CD4-positive, CD25-positive, alpha-beta regulatory T cell (primary cell): ENCODE results near the gene RAP1GAP2. TPM values are rescaled to one million over a fixed set of nuclear protein-coding genes. Genes with fewer than 3 reads are reported as not detected.

Experiments used
- ATAC-seq, 2 donors: fragments of 150-1000 bp; cut with Tn5 transposase; one replicate each; pipeline ENCODE4 v1.10.0; 2021; ENCODE audit warnings: low read depth in 2 of 2, moderate number of reproducible peaks in 2 of 2, moderate library complexity in 1 of 2
- DNase-seq, 3 donors: peaks; one replicate each; pipeline versions ENCODE4 v3.0.0 to v3.0.0-alpha.2; 2012 to 2022; ENCODE audit warnings: mixed read lengths in 1 of 3
- H3K27ac ChIP-seq: one replicate; pipeline ENCODE4 v1.7.0; 2013; ENCODE audit warnings: mild to moderate bottlenecking, low read length; ENCODE audit not compliant: insufficient read depth, poor library complexity, severe bottlenecking
- H3K27me3 ChIP-seq: one replicate; pipeline ENCODE4 v1.7.0; 2013; ENCODE audit warnings: low read length; ENCODE audit not compliant: control insufficient read depth, insufficient read depth
- H3K36me3 ChIP-seq: one replicate; pipeline ENCODE4 v1.7.0; 2013; ENCODE audit warnings: mild to moderate bottlenecking, low read length, moderate library complexity; ENCODE audit not compliant: control insufficient read depth, insufficient read depth
- H3K4me1 ChIP-seq: 2 replicates; pipeline ENCODE4 v1.7.0; 2013; ENCODE audit warnings: mild to moderate bottlenecking, low read length; ENCODE audit not compliant: insufficient read depth, control insufficient read depth, poor library complexity, severe bottlenecking
- H3K4me3 ChIP-seq: one replicate; pipeline ENCODE4 v1.7.0; 2013; ENCODE audit warnings: low read depth, mild to moderate bottlenecking, low read length, moderate library complexity
- H3K9me3 ChIP-seq, 2 experiments: 1 replicate in 1 of 2; 2 replicates in 1 of 2; pipeline ENCODE4 v1.7.0; 2013; ENCODE audit warnings: low read length in 2 of 2, mild to moderate bottlenecking in 1 of 2, moderate library complexity in 1 of 2; ENCODE audit not compliant: control insufficient read depth in 2 of 2
- H3K27ac Mint-ChIP-seq, 3 donors: one replicate each; pipeline ENCODE4 v1.8.0; 2020 to 2022; ENCODE audit warnings: mild to moderate bottlenecking in 3 of 3, mixed read lengths in 3 of 3, moderate library complexity in 2 of 3
- H3K27me3 Mint-ChIP-seq: one replicate; pipeline ENCODE4 v1.8.0; 2022; ENCODE audit warnings: mild to moderate bottlenecking, mixed read lengths
- H3K36me3 Mint-ChIP-seq: one replicate; pipeline ENCODE4 v1.8.0; 2020; ENCODE audit warnings: mixed read lengths
- H3K4me1 Mint-ChIP-seq, 4 donors: one replicate each; pipeline ENCODE4 v1.8.0; 2020 to 2022; ENCODE audit warnings: mixed read lengths in 4 of 4, mild to moderate bottlenecking in 1 of 4
- H3K4me3 Mint-ChIP-seq, 4 donors: one replicate each; pipeline ENCODE4 v1.8.0; 2020 to 2022; ENCODE audit warnings: mild to moderate bottlenecking in 4 of 4, mixed read lengths in 4 of 4, moderate library complexity in 3 of 4
- H3K9me3 Mint-ChIP-seq, 7 donors: one replicate each; pipeline ENCODE4 v1.8.0; 2020 to 2022; ENCODE audit warnings: mixed read lengths in 7 of 7, mild to moderate bottlenecking in 3 of 7, moderate library complexity in 2 of 7
- polyA plus RNA-seq, 4 donors: library from polyadenylated mRNA; unstranded; fragments of 300-500 nt; fragmentation: Illumina TruSeq; gene quantifications; one replicate each; pipeline ENCODE4 v1.2.3, GENCODE V29; 2021
- total RNA-seq: library from RNA; stranded (reverse); gene quantifications from one replicate; pipeline ENCODE4 v1.2.3, GENCODE V29; 2022

The RAP1GAP2 gene
- total and polyA plus RNA-seq, 5 donors from 2014 or later = 2.7 to 87.6 (median 5.1) TPM

- no peaks in the 10 kb centered on the region for H3K27me3 Mint-ChIP-seq
- peaks cover 0 to 5% (median 0%) of the 10 kb centered on the region in 4 donors for H3K4me1 Mint-ChIP-seq
- Histone ChIP-seq H3K4me3 (no peak overlapping the region), H3K9me3 (no peaks in the 10 kb centered on the region), H3K27me3 (no peaks in the 10 kb centered on the region), H3K4me1 (no peaks in the 10 kb centered on the region), H3K36me3 (peaks cover 15% of the 10 kb centered on the region), H3K27ac (no peak overlapping the region)
- no peak overlapping the region for H3K27ac Mint-ChIP-seq
- DNase-seq (no peak), ATAC-seq (no peak)
- peaks cover 16% of the 10 kb centered on the region for H3K36me3 Mint-ChIP-seq
- H3K4me3 Mint-ChIP-seq = no peak overlapping the region
- no peaks in the 10 kb centered on the region for H3K9me3 Mint-ChIP-seq
Observed at GRCh38 chr17:2971851-2972250, 175.6 kb downstream of the RAP1GAP2 start.

- Mint-ChIP-seq H3K27me3 (no peaks in the 10 kb centered on the region), H3K9me3 (no peaks in the 10 kb centered on the region), H3K36me3 (peaks cover 11% of the 10 kb centered on the region), H3K4me1 (peaks cover 0 to 5% (median 0%) of the 10 kb centered on the region in 4 donors), H3K4me3 (no peak overlapping the region), H3K27ac (no peak overlapping the region)
- Histone ChIP-seq H3K27ac (no peak overlapping the region), H3K36me3 (peaks cover 8% of the 10 kb centered on the region), H3K27me3 (no peaks in the 10 kb centered on the region), H3K4me1 (no peaks in the 10 kb centered on the region), H3K4me3 (no peak overlapping the region), H3K9me3 (no peaks in the 10 kb centered on the region)
- ATAC-seq = no peak
- DNase-seq = no peak
Observed at GRCh38 chr17:2972749-2973148, 176.5 kb downstream of the RAP1GAP2 start.

GRCh38 chr17:2974347-2974746, 178.1 kb downstream of the RAP1GAP2 start:
- Histone ChIP-seq H3K4me1 (no peaks in the 10 kb centered on the region), H3K36me3 (peaks cover 3% of the 10 kb centered on the region)

GRCh38 chr17:2975469-2975958, 179.3 kb downstream of the RAP1GAP2 start:
- Mint-ChIP-seq H3K27me3 (no peaks in the 10 kb centered on the region), H3K4me3 (no peak overlapping the region), H3K4me1 (peaks cover 0 to 5% (median 1%) of the 10 kb centered on the region in 4 donors), H3K27ac (peak overlapping the region in 1 of 3 donors; percentile 3), H3K36me3 (peaks cover 21% of the 10 kb centered on the region), H3K9me3 (no peaks in the 10 kb centered on the region)
- DNase-seq = no peak
- Histone ChIP-seq H3K9me3 (no peaks in the 10 kb centered on the region), H3K4me3 (no peak overlapping the region), H3K27me3 (no peaks in the 10 kb centered on the region), H3K4me1 (no peaks in the 10 kb centered on the region), H3K27ac (no peak overlapping the region), H3K36me3 (peaks cover 8% of the 10 kb centered on the region)
- no peak for ATAC-seq

More at GRCh38 chr17:2974347-2974746, 178.1 kb downstream of the RAP1GAP2 start:
- Mint-ChIP-seq H3K4me1 (peaks cover 0 to 5% (median 1%) of the 10 kb centered on the region in 4 donors), H3K27me3 (no peaks in the 10 kb centered on the region), H3K27ac (no peak overlapping the region), H3K36me3 (peaks cover 15% of the 10 kb centered on the region), H3K9me3 (no peaks in the 10 kb centered on the region), H3K4me3 (no peak overlapping the region)
- Histone ChIP-seq H3K27ac (no peak overlapping the region), H3K9me3 (no peaks in the 10 kb centered on the region), H3K27me3 (no peaks in the 10 kb centered on the region), H3K4me3 (no peak overlapping the region)
- no peak for ATAC-seq
- DNase-seq = no peak

- no peaks in the 10 kb centered on the region for H3K9me3 ChIP-seq
- no peak for ATAC-seq
- no peak overlapping the region for H3K4me3 ChIP-seq
- H3K4me1 ChIP-seq = no peaks in the 10 kb centered on the region
- Mint-ChIP-seq H3K27me3 (no peaks in the 10 kb centered on the region), H3K36me3 (peaks cover 35% of the 10 kb centered on the region), H3K9me3 (no peaks in the 10 kb centered on the region), H3K4me1 (peaks cover 0 to 5% (median 1%) of the 10 kb centered on the region in 4 donors), H3K4me3 (no peak overlapping the region), H3K27ac (no peak overlapping the region)
- H3K36me3 ChIP-seq = peaks cover 23% of the 10 kb centered on the region
- H3K27ac ChIP-seq = no peak overlapping the region
- H3K27me3 ChIP-seq = no peaks in the 10 kb centered on the region
- no peak for DNase-seq
Observed at GRCh38 chr17:2977157-2977556, 180.9 kb downstream of the RAP1GAP2 start.

GRCh38 chr17:2978116-2978515, 181.9 kb downstream of the RAP1GAP2 start:
- Histone ChIP-seq H3K4me3 (no peak overlapping the region), H3K4me1 (no peaks in the 10 kb centered on the region), H3K9me3 (no peaks in the 10 kb centered on the region), H3K27ac (no peak overlapping the region), H3K36me3 (peaks cover 32% of the 10 kb centered on the region), H3K27me3 (no peaks in the 10 kb centered on the region)
- Mint-ChIP-seq H3K9me3 (no peaks in the 10 kb centered on the region), H3K36me3 (peaks cover 36% of the 10 kb centered on the region), H3K4me1 (peaks cover 0 to 5% (median 2%) of the 10 kb centered on the region in 4 donors), H3K4me3 (no peak overlapping the region), H3K27ac (no peak overlapping the region), H3K27me3 (no peaks in the 10 kb centered on the region)
- DNase-seq (no peak), ATAC-seq (no peak)

- H3K4me3 Mint-ChIP-seq = no peak overlapping the region
- H3K9me3 Mint-ChIP-seq = no peaks in the 10 kb centered on the region
- H3K36me3 ChIP-seq = peaks cover 36% of the 10 kb centered on the region
- peaks cover 44% of the 10 kb centered on the region for H3K36me3 Mint-ChIP-seq
- no peak overlapping the region for H3K27ac Mint-ChIP-seq
- no peak for ATAC-seq
- no peak overlapping the region for H3K27ac ChIP-seq
- no peak overlapping the region for H3K4me3 ChIP-seq
- peaks cover 0 to 5% (median 2%) of the 10 kb centered on the region in 4 donors for H3K4me1 Mint-ChIP-seq
- no peaks in the 10 kb centered on the region for H3K4me1 ChIP-seq
- H3K27me3 Mint-ChIP-seq = no peaks in the 10 kb centered on the region
- H3K9me3 ChIP-seq = no peaks in the 10 kb centered on the region
- DNase-seq = no peak
- no peaks in the 10 kb centered on the region for H3K27me3 ChIP-seq
Observed at GRCh38 chr17:2978991-2979390, 182.8 kb downstream of the RAP1GAP2 start.

GRCh38 chr17:2980211-2980903, 184.1 kb downstream of the RAP1GAP2 start:
- Histone ChIP-seq H3K9me3 (no peaks in the 10 kb centered on the region), H3K4me1 (no peaks in the 10 kb centered on the region), H3K27ac (no peak overlapping the region), H3K4me3 (no peak overlapping the region), H3K36me3 (peaks cover 47% of the 10 kb centered on the region), H3K27me3 (no peaks in the 10 kb centered on the region)
- Mint-ChIP-seq H3K36me3 (peaks cover 52% of the 10 kb centered on the region), H3K4me3 (peak overlapping the region in 1 of 4 donors; percentile 87), H3K27me3 (no peaks in the 10 kb centered on the region), H3K9me3 (no peaks in the 10 kb centered on the region), H3K4me1 (peaks cover 0 to 5% (median 2%) of the 10 kb centered on the region in 4 donors), H3K27ac (peak overlapping the region in 2 of 3 donors; percentile 60 to 85)
- ATAC-seq (no peak), DNase-seq (no peak)
